ENCODE measurements around the gene GNB1L. TPM values are rescaled to one million over a fixed set of nuclear protein-coding genes. Genes with fewer than 3 reads are reported as not detected.

The GNB1L gene
- polyA plus RNA-seq (2011; rRNA removed) (1.3 and 3.6 TPM in 2 replicates), polyA minus RNA-seq (2011; rRNA and poly(A)+ RNA removed) (0.24 and 1.0 TPM in 2 replicates)

GRCh38 chr22:19854778-19855503 lies at the start of gene GNB1L, which contains the start of gene RTL10:
GNB1L (minus strand) TSS chr22:19854874; CDS start chr22:19821355, 33,519 bp downstream.
RTL10 (minus strand) TSS chr22:19854874; CDS start chr22:19852261, 2,613 bp downstream.
- Histone ChIP-seq H3K4me3 (ENCODE audit: low read depth, low read length) (peak within 1 kb of the TSS; percentile 81), H3K36me3 (ENCODE audit: control insufficient read depth, insufficient read depth, low read length) (peaks cover 19% of the 10 kb centered on the region), H3K27me3 (ENCODE audit: control insufficient read depth, insufficient read depth, low read length) (no peaks in the 10 kb centered on the region)
- peak; percentile 15; the same call in 1 of the 2 replicates for TF ChIP-seq CTCF (IDR thresholded peaks at IDR 0.05; ENCODE audit: insufficient read depth, low read depth, low read length)
- POLR2A ChIA-PET = interaction anchor here (0.6 kb wide), 1 partner anchor 56 kb away, joined by 3 read pairs; no protein-coding TSS in a partner anchor
- CTCF ChIA-PET = interaction anchor here (1.0 to 3.0 kb wide), 3 partner anchors 56 to 124 kb away, joined by 5 to 14 read pairs (median 5); no protein-coding TSS in a partner anchor
- DNase-seq (ENCODE audit: low read depth) = peak; percentile 80

GRCh38 chr22:19904174-19904856 lies 49.6 kb upstream of the GNB1L start:
- no peak for TF ChIP-seq CTCF (IDR thresholded peaks at IDR 0.05; ENCODE audit: insufficient read depth, low read depth, low read length)
- DNase-seq (ENCODE audit: low read depth) = no peak
- ChIA-PET CTCF (interaction anchor here (0.7 to 7.3 kb wide), 4 partner anchors 8 to 173 kb away, joined by 3 to 76 read pairs (median 3); no protein-coding TSS in a partner anchor), POLR2A (no interaction called here)
- Histone ChIP-seq H3K4me3 (ENCODE audit: low read depth, low read length) (no peak overlapping the region), H3K27me3 (ENCODE audit: control insufficient read depth, insufficient read depth, low read length) (no peaks in the 10 kb centered on the region), H3K36me3 (ENCODE audit: control insufficient read depth, insufficient read depth, low read length) (peaks cover 5% of the 10 kb centered on the region)

DNA sequence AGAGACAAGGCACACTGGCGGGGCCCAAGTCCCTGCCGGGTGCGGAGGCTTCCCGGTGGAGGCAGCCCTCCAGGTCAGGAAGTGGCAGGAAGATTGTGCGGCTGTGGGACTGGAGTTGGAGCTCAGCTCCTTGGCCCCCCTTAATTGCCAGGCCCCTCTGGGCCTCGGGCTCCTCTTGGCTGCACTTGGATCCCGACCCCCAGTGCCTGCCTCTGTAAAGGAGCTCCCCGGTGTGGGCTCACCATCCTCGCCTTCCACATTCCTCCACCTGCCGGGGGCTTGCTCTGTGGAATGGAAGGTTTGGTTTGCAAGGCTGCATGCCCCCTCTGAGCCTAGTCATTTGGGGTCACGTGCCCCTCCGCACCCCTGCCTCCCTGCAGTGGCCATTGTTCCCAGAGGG lies 48.8 kb upstream of the GNB1L start:
- no peaks in the 10 kb centered on the region for H3K27me3 ChIP-seq (ENCODE audit: control insufficient read depth, insufficient read depth, low read length)
- peaks cover 8% of the 10 kb centered on the region for H3K36me3 ChIP-seq (ENCODE audit: control insufficient read depth, insufficient read depth, low read length)
- POLR2A ChIA-PET = no interaction called here
- no peak for DNase-seq (ENCODE audit: low read depth)
- no peak overlapping the region for H3K4me3 ChIP-seq (ENCODE audit: low read depth, low read length)
- CTCF ChIA-PET = interaction anchor here (0.9 to 7.3 kb wide), 3 partner anchors 45 to 172 kb away, joined by 3 to 76 read pairs (median 3); no protein-coding TSS in a partner anchor
- TF ChIP-seq CTCF (IDR thresholded peaks at IDR 0.05; ENCODE audit: insufficient read depth, low read depth, low read length) = no peak

DNA sequence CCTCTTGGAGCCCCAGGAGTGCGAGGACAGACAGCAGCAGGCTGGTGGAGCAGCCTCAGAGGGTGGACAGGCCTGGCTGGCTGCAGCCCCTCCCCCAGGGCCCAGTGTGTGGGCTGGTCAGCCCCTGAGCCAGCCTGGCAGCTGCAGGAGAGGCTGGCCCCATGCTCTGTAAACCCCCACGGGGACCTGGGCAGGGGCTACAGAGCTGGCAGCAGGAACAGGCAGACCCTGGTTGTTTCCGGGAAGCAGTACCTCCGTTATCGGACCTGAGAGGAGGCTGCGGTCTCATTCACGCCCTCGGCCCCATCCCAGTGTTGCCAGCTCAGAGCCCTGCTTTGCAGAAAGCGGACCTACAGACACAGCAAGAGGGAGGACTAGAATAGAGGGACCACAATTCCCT lies 48.4 kb upstream of the GNB1L start:
- DNase-seq (ENCODE audit: low read depth) = no peak
- Histone ChIP-seq H3K36me3 (ENCODE audit: control insufficient read depth, insufficient read depth, low read length) (peaks cover 8% of the 10 kb centered on the region), H3K27me3 (ENCODE audit: control insufficient read depth, insufficient read depth, low read length) (no peaks in the 10 kb centered on the region), H3K4me3 (ENCODE audit: low read depth, low read length) (no peak overlapping the region)
- CTCF ChIA-PET = interaction anchor here (0.9 to 7.3 kb wide), 3 partner anchors 134 to 172 kb away, joined by 3 to 76 read pairs (median 4); no protein-coding TSS in a partner anchor
- POLR2A ChIA-PET = no interaction called here
- TF ChIP-seq CTCF (IDR thresholded peaks at IDR 0.05; ENCODE audit: insufficient read depth, low read depth, low read length) = no peak

- TF ChIP-seq CTCF (IDR thresholded peaks at IDR 0.05; ENCODE audit: insufficient read depth, low read depth, low read length) = no peak
- DNase-seq (ENCODE audit: low read depth) = no peak
- H3K36me3 ChIP-seq (ENCODE audit: control insufficient read depth, insufficient read depth, low read length) = peaks cover 9% of the 10 kb centered on the region
- H3K27me3 ChIP-seq (ENCODE audit: control insufficient read depth, insufficient read depth, low read length) = no peaks in the 10 kb centered on the region
- CTCF ChIA-PET = interaction anchor here (0.9 to 7.3 kb wide), 4 partner anchors 8 to 171 kb away, joined by 3 to 76 read pairs (median 7); no protein-coding TSS in a partner anchor
- POLR2A ChIA-PET = no interaction called here
- no peak overlapping the region for H3K4me3 ChIP-seq (ENCODE audit: low read depth, low read length)
Observed at GRCh38 chr22:19902245-19902715, 47.6 kb upstream of the GNB1L start.

All from BJ (cell line).